H9 (cell line): ENCODE results near the gene PTDSS2. TPM values are rescaled to one million over a fixed set of nuclear protein-coding genes. Genes with fewer than 3 reads are reported as not detected.
A peak's percentile ranks its signal among the peaks of the same experiment; 100 is the strongest.

ENCODE experiments used
- DNase-seq: peaks from one replicate; pipeline ENCODE4 v3.0.0-alpha.2; 2017
- H2AFZ ChIP-seq: one replicate; pipeline ENCODE4 v1.6.1; 2013; ENCODE audit warnings: mild to moderate bottlenecking, low read length, control low read depth, moderate library complexity
- H2AK5ac ChIP-seq: 2 replicates; pipeline ENCODE4 v1.6.1; 2013; ENCODE audit warnings: low read length, control low read depth, mixed read lengths; ENCODE audit not compliant: insufficient read length
- H2BK120ac ChIP-seq: one replicate; pipeline ENCODE4 v1.6.1; 2013; ENCODE audit warnings: low read depth, mild to moderate bottlenecking, low read length, control low read depth, inconsistent platforms; ENCODE audit not compliant: poor library complexity, severe bottlenecking
- H2BK12ac ChIP-seq: 2 replicates; pipeline ENCODE4 v1.6.1; 2013; ENCODE audit warnings: low read length, control low read depth, mixed read lengths, low read depth; ENCODE audit not compliant: insufficient read length
- H2BK15ac ChIP-seq: 2 replicates; pipeline ENCODE4 v1.6.1; 2013; ENCODE audit warnings: low read depth, low read length, control low read depth
- H2BK20ac ChIP-seq: one replicate; pipeline ENCODE4 v1.6.1; 2013; ENCODE audit warnings: low read depth, mild to moderate bottlenecking, low read length, control low read depth, inconsistent platforms; ENCODE audit not compliant: poor library complexity, severe bottlenecking
- H2BK5ac ChIP-seq: 2 replicates; pipeline ENCODE4 v1.6.1; 2013; ENCODE audit warnings: low read length, control low read depth, mixed read lengths; ENCODE audit not compliant: insufficient read length
- H3K14ac ChIP-seq: 2 replicates; pipeline ENCODE4 v1.6.1; 2013; ENCODE audit warnings: low read length, control low read depth; ENCODE audit not compliant: insufficient read depth
- H3K18ac ChIP-seq: 2 replicates; pipeline ENCODE4 v1.6.1; 2013; ENCODE audit warnings: low read depth, mild to moderate bottlenecking, mixed read lengths, low read length, control low read depth; ENCODE audit not compliant: insufficient read length
- H3K23ac ChIP-seq: 2 replicates; pipeline ENCODE4 v1.6.1; 2013; ENCODE audit warnings: low read length, control low read depth, mixed read lengths, low read depth; ENCODE audit not compliant: insufficient read length
- H3K23me2 ChIP-seq: 2 replicates; pipeline ENCODE4 v1.6.1; 2013; ENCODE audit warnings: low read depth, mild to moderate bottlenecking, mixed read lengths, low read length, control low read depth; ENCODE audit not compliant: insufficient read length, poor library complexity, severe bottlenecking
- H3K27ac ChIP-seq: 2 replicates; pipeline ENCODE4 v1.5.1; 2013; ENCODE audit warnings: low read length, control low read depth, mixed read lengths, low read depth; ENCODE audit not compliant: insufficient read length
- H3K27me3 ChIP-seq: 2 replicates; pipeline ENCODE4 v1.6.1; 2013; ENCODE audit warnings: low read length, control low read depth, inconsistent platforms; ENCODE audit not compliant: insufficient read depth
- H3K4ac ChIP-seq: 2 replicates; pipeline ENCODE4 v1.6.1; 2013; ENCODE audit warnings: low read depth, mild to moderate bottlenecking, control low read depth, inconsistent platforms, low read length, moderate library complexity
- H3K4me1 ChIP-seq: 2 replicates; pipeline ENCODE4 v1.6.1; 2013; ENCODE audit warnings: low read length, control low read depth, inconsistent platforms; ENCODE audit not compliant: insufficient read depth
- H3K4me2 ChIP-seq: 2 replicates; pipeline ENCODE4 v1.6.1; 2013; ENCODE audit warnings: low read length, control low read depth, mixed read lengths; ENCODE audit not compliant: insufficient read length, insufficient read depth
- H3K56ac ChIP-seq: 2 replicates; pipeline ENCODE4 v1.6.1; 2013; ENCODE audit warnings: low read depth, mild to moderate bottlenecking, mixed read lengths, low read length, control low read depth; ENCODE audit not compliant: insufficient read length
- H3K79me1 ChIP-seq: 2 replicates; pipeline ENCODE4 v1.6.1; 2013; ENCODE audit warnings: low read depth, mild to moderate bottlenecking, moderate library complexity, low read length, control low read depth, inconsistent platforms; ENCODE audit not compliant: insufficient read depth, poor library complexity, severe bottlenecking
- H3K79me2 ChIP-seq: 2 replicates; pipeline ENCODE4 v1.6.1; 2013; ENCODE audit warnings: low read length, control low read depth, inconsistent platforms; ENCODE audit not compliant: insufficient read depth
- H3K9ac ChIP-seq: 2 replicates; pipeline ENCODE4 v1.6.1; 2013; ENCODE audit warnings: low read length, control low read depth, mixed read lengths; ENCODE audit not compliant: insufficient read length; ENCODE audit errors: extremely low read depth
- H3K9me3 ChIP-seq: one replicate; pipeline ENCODE4 v1.6.1; 2013; ENCODE audit warnings: low read depth, low read length, inconsistent platforms; ENCODE audit not compliant: control insufficient read depth
- H3T11ph ChIP-seq: one replicate; pipeline ENCODE4 v1.6.1; 2013; ENCODE audit warnings: mild to moderate bottlenecking, low read length, control low read depth, inconsistent platforms
- H4K20me1 ChIP-seq: one replicate; pipeline ENCODE4 v1.6.1; 2013; ENCODE audit not compliant: control insufficient read depth, insufficient read length, insufficient read depth
- H4K5ac ChIP-seq: 2 replicates; pipeline ENCODE4 v1.6.1; 2013; ENCODE audit warnings: low read depth, mild to moderate bottlenecking, mixed read lengths, low read length, control low read depth; ENCODE audit not compliant: insufficient read length
- H4K8ac ChIP-seq: replicated peaks from 2 replicates; pipeline ENCODE4 v1.6.1; 2013; ENCODE audit warnings: low read length, control low read depth, mixed read lengths, low read depth; ENCODE audit not compliant: insufficient read length
- H4K91ac ChIP-seq: 2 replicates; pipeline ENCODE4 v1.6.1; 2013; ENCODE audit warnings: low read depth, mild to moderate bottlenecking, moderate library complexity, mixed read lengths, low read length, control low read depth; ENCODE audit not compliant: insufficient read length
- H3K27ac Mint-ChIP-seq, 3 experiments: 2 replicates in 2 of 3; 3 replicates in 1 of 3; pipeline ENCODE4 v1.8.0; 2020 to 2021; ENCODE audit warnings: mixed read lengths in 3 of 3, mild to moderate bottlenecking in 1 of 3, moderate library complexity in 1 of 3
- H3K27me3 Mint-ChIP-seq: 2 replicates; pipeline ENCODE4 v1.8.0; 2021; ENCODE audit warnings: low read depth, mild to moderate bottlenecking, moderate library complexity, mixed read lengths
- H3K36me3 Mint-ChIP-seq, 3 experiments: 2 replicates in 2 of 3; 3 replicates in 1 of 3; pipeline ENCODE4 v1.8.0; 2020 to 2021; ENCODE audit warnings: low read depth in 3 of 3, mixed read lengths in 3 of 3; ENCODE audit not compliant: insufficient read depth in 1 of 3
- H3K4me1 Mint-ChIP-seq, 2 experiments: 2 replicates each; pipeline ENCODE4 v1.8.0; 2020; ENCODE audit warnings: mixed read lengths in 2 of 2
- H3K4me3 Mint-ChIP-seq, 2 experiments: 2 replicates in 1 of 2; 3 replicates in 1 of 2; pipeline ENCODE4 v1.8.0; 2020 to 2021; ENCODE audit warnings: mild to moderate bottlenecking in 2 of 2, mixed read lengths in 2 of 2, moderate library complexity in 1 of 2
- H3K9me3 Mint-ChIP-seq, 2 experiments: 2 replicates in 1 of 2; 3 replicates in 1 of 2; pipeline ENCODE4 v1.8.0; 2020; ENCODE audit warnings: mild to moderate bottlenecking in 2 of 2, mixed read lengths in 2 of 2, moderate library complexity in 1 of 2
- WGBS: extraction: QIAGEN DNeasy Blood & Tissue Kit; methylation state at CpG from one replicate; pipeline ENCODE4 v1.1.7; 2013; ENCODE audit warnings: missing lambda C conversion rate, low lambda C conversion rate, mixed read lengths; ENCODE audit not compliant: insufficient read length; ENCODE audit errors: extremely low coverage; 5-methylcytosine and 5-hydroxymethylcytosine counted together
- total RNA-seq: library from RNA; stranded (reverse); gene quantifications from 2 replicates; pipeline ENCODE4 v1.2.1, GENCODE V29; 2021
- TF ChIP-seq, protein P1 (sequence below): fragments of 200-600 bp; sonication (generic); conservative IDR thresholded peaks from 3 replicates; pipeline ENCODE4 v1.8.0; 2021; ENCODE audit warnings: antibody characterized with exemption, mild to moderate bottlenecking

PTDSS2 gene
- total RNA-seq, 1 experiment from 2014 or later, result 55.3 TPM

DNA sequence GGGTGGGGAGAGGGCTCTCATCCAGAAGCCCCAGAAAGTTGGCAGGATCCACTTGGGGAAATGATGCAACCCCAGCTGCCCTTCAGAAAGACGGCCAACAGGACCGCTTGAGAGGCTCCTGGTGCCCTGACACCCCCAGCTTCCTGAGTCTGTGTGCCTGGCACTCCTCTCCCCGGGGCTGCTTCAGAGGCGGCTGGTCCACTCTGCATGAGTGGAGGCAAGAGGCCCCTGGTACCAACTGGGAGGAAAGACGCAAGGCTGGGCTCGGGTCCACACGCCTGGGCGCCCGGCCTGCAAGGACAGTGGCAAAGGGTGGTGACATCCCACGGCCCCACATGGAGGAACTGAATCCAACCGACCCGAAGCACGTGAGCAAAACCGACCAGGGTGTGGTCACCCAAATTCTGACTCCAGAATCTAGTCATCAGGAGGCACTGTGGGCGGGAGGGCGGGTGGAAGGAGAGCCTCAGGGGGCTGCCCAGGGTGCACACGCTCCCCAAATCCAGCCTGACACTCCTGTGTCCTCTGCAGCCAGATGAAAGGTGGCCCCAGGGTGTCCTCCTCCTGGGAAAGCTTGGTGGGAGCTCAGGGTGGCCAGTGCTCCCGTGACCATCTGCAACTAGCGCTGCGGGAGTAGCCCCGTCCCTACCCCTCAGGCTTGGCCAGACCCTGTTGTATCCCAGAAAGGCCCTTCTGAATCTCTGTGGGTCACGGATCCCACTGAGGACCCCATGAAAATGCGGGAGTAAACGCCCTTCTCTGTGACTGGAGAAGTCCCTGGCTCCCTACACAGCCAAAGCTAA lies 53.3 kb downstream of the PTDSS2 start:
- Mint-ChIP-seq H3K4me1 (peaks cover 3 to 9% of the 10 kb centered on the region in 2 experiments; a peak in 2 of 4 replicates), H3K27ac (0 out of 7 replicates have a peak overlapping the region, but pooled peaks of 1 of the 3 experiments have one; percentile 57), H3K36me3 (peaks cover 16 to 35% (median 26%) of the 10 kb centered on the region in 3 experiments), H3K4me3 (no peak overlapping the region), H3K9me3 (0 out of 5 replicates have a peak, but pooled peaks cover 0 to under 1% of the 10 kb centered on the region in 2 experiments), H3K27me3 (no peaks in the 10 kb centered on the region; the same call in none of the 2 replicates)
- Histone ChIP-seq H3T11ph (no peak overlapping the region), H4K8ac (no peak overlapping the region), H2BK5ac (no peak overlapping the region), H3K79me1 (no peaks in the 10 kb centered on the region), H3K27ac (no peak overlapping the region), H4K20me1 (no peaks in the 10 kb centered on the region), H3K4me1 (no peaks in the 10 kb centered on the region), H3K4me2 (no peak overlapping the region), H2BK120ac (no peak overlapping the region), H2BK15ac (no peak overlapping the region), H2BK12ac (no peak overlapping the region), H3K79me2 (peaks cover 2% of the 10 kb centered on the region; the same call in 1 of the 2 replicates), H4K91ac (no peak overlapping the region), H3K27me3 (no peaks in the 10 kb centered on the region; the same call in 1 of the 2 replicates), H3K18ac (no peak overlapping the region), H3K4ac (no peak overlapping the region), H4K5ac (no peak overlapping the region), H2AK5ac (no peak overlapping the region), H3K56ac (no peak overlapping the region), H3K14ac (no peak overlapping the region), H3K23me2 (peaks cover 16% of the 10 kb centered on the region), H2BK20ac (no peak overlapping the region), H3K9ac (no peak overlapping the region), H3K9me3 (no peaks in the 10 kb centered on the region), H2AFZ (no peak overlapping the region), H3K23ac (no peak overlapping the region)
- TF ChIP-seq, protein P1, sequence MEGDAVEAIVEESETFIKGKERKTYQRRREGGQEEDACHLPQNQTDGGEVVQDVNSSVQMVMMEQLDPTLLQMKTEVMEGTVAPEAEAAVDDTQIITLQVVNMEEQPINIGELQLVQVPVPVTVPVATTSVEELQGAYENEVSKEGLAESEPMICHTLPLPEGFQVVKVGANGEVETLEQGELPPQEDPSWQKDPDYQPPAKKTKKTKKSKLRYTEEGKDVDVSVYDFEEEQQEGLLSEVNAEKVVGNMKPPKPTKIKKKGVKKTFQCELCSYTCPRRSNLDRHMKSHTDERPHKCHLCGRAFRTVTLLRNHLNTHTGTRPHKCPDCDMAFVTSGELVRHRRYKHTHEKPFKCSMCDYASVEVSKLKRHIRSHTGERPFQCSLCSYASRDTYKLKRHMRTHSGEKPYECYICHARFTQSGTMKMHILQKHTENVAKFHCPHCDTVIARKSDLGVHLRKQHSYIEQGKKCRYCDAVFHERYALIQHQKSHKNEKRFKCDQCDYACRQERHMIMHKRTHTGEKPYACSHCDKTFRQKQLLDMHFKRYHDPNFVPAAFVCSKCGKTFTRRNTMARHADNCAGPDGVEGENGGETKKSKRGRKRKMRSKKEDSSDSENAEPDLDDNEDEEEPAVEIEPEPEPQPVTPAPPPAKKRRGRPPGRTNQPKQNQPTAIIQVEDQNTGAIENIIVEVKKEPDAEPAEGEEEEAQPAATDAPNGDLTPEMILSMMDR, result no peak
- WGBS, result no CpG with 5 or more reads among the region's 24 CpGs
- DNase-seq, result no peak
